Activated T-helper 2 cell treated with anti-CD3 and anti-CD28 coated beads, Interferon-gamma antibody, Interleukin-2, Interleukin-4, amounts not matched to agents 10 μg/mL and 5 μg/mL and 100 μg/mL, durations not matched to agents 14 hours and 24 hours and 36 hours (primary cell): ENCODE results near the gene CD83. TPM values are rescaled to one million over a fixed set of nuclear protein-coding genes. Genes with fewer than 3 reads are reported as not detected.

Source experiments
- DNase-seq: peaks from one replicate; pipeline ENCODE4 v3.0.0; 2021; ENCODE audit warnings: low spot score
- H3K27ac Mint-ChIP-seq: one replicate; pipeline ENCODE4 v1.8.0; 2021; ENCODE audit warnings: mixed read lengths
- H3K27me3 Mint-ChIP-seq: one replicate; pipeline ENCODE4 v1.8.0; 2021; ENCODE audit warnings: low read depth, mixed read lengths
- H3K36me3 Mint-ChIP-seq: one replicate; pipeline ENCODE4 v1.8.0; 2021; ENCODE audit warnings: low read depth, mixed read lengths
- H3K4me1 Mint-ChIP-seq: one replicate; pipeline ENCODE4 v1.8.0; 2021; ENCODE audit warnings: low read depth, mixed read lengths
- H3K4me3 Mint-ChIP-seq: one replicate; pipeline ENCODE4 v1.8.0; 2021; ENCODE audit warnings: low read depth, mild to moderate bottlenecking, moderate library complexity, mixed read lengths
- H3K9me3 Mint-ChIP-seq: one replicate; pipeline ENCODE4 v1.8.0; 2021; ENCODE audit warnings: mixed read lengths
- intact Hi-C: fragments of 100-400 bp; cut with micrococcal nuclease; formaldehyde crosslinking; loops from one replicate; pipeline ENCODE4 v1.15.1; 2023
- total RNA-seq: library from RNA; stranded (reverse); gene quantifications from 2 replicates; pipeline ENCODE4 v1.2.3, GENCODE V29; 2022

CD83 gene
- total RNA-seq, 1 donor from 2014 or later = 145 TPM

DNA sequence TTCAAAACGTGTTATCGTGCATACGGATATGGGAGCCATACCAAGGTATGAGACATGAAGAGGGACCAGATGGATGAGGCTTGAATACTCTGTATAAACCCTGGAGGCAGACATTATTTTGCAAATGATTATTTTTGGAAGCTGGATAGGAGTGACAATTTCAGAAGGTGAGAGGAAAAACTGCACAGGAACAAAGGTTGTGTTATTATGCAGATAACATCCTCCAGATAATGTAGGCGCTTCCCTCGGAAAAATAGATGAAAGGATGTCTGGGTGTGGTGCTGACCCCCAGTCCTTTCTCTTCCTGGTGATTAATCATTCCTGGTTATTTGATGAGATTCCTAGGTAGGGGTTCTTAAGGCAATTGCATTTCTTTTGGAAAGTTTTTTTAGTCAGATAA is 36.4 kb upstream of the CD83 start:
- Mint-ChIP-seq H3K4me1 (peaks cover 28% of the 10 kb centered on the region), H3K36me3 (no peaks in the 10 kb centered on the region), H3K9me3 (no peaks in the 10 kb centered on the region), H3K27ac (no peak overlapping the region), H3K4me3 (no peak overlapping the region), H3K27me3 (no peaks in the 10 kb centered on the region)
- intact Hi-C loops = no loop called here
- no peak for DNase-seq

DNA sequence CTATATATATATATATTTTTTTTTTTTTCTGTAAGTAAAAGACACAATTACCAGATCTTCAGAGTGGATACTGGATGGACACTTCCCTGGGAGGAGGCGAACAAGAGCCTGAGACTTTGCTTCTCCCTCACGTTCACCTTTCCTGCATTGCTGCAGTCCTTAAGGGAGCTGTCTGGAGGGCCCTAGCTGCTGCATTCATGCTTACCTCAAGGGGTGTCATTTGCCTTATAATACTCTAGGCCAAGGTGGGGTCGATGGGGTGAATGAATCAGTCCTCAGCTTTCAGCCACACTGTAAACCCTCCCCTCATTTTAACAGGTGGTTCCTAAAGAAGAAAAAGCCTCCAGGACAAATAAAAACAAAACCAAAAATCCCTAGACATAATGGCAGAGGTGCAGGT is 34.8 kb upstream of the CD83 start:
- peaks cover 21% of the 10 kb centered on the region for H3K4me1 Mint-ChIP-seq
- H3K27me3 Mint-ChIP-seq = peaks cover 4% of the 10 kb centered on the region
- H3K4me3 Mint-ChIP-seq = no peak overlapping the region
- no peak overlapping the region for H3K27ac Mint-ChIP-seq
- intact Hi-C loops = no loop called here
- no peak for DNase-seq
- no peaks in the 10 kb centered on the region for H3K36me3 Mint-ChIP-seq
- H3K9me3 Mint-ChIP-seq = no peaks in the 10 kb centered on the region

DNA sequence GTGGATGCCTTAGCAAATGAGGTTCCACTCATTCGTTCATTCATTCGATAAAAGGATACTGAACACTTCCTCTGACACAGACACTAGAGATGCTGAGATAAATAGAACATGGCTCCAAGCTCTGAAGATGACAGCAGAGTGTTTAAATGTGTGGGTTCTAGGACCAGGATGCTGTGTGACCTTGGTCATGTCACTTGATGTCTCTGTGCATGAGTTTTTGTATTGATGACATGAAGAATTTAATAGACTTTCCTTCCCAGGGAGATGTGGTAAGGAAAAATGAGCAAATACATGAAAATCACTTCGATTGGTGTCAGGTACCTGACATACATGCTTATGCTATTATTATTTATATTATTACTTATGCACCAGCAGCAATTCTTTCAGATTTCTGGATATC is 34.3 kb upstream of the CD83 start:
- peaks cover 4% of the 10 kb centered on the region for H3K27me3 Mint-ChIP-seq
- no peak for DNase-seq
- H3K4me1 Mint-ChIP-seq = peaks cover 19% of the 10 kb centered on the region
- no peak overlapping the region for H3K27ac Mint-ChIP-seq
- H3K4me3 Mint-ChIP-seq = no peak overlapping the region
- intact Hi-C loops = no loop called here
- H3K9me3 Mint-ChIP-seq = no peaks in the 10 kb centered on the region
- no peaks in the 10 kb centered on the region for H3K36me3 Mint-ChIP-seq

DNA sequence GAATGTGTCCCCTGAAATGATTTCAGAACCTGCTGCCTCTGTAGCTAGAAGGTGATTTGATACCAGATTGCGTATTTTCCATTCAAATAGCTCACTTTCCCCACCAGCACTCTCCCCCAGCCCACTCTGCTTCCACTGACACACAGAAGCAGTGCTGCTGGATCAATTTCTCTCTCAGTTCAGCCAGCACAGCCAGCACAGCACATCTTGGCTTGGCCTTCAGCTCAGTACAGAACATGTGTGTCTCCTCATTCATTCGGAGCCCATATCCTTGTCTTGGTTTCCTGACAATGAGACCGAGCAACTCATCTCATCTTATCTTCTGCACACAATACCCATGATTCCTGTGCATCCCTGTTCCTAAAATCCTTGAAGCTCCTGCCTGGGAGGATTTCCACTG is 33.8 kb upstream of the CD83 start:
- intact Hi-C loops = no loop called here
- Mint-ChIP-seq H3K4me3 (no peak overlapping the region), H3K9me3 (no peaks in the 10 kb centered on the region), H3K36me3 (no peaks in the 10 kb centered on the region), H3K27ac (no peak overlapping the region), H3K27me3 (peaks cover 4% of the 10 kb centered on the region), H3K4me1 (peaks cover 23% of the 10 kb centered on the region)
- DNase-seq = no peak

DNA sequence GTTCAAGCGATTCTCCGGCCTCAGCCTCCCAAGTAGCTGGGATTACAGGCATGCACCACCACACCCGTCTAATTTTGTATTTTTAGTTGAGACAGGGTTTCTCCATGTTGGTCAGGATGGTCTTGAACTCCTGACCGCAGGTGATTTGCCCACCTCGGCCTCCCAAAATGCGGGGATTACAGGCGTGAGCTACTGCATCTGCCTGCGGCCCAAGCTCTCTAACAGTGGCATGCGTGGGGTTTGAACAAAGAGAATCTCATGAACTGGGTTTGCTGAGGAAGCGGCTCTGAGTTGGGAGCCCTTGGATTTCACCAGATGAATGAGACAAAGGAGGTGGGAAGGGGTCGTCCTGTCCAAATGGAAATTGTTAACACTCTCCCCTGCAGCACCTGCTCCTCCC is 33.2 kb upstream of the CD83 start:
- peaks cover 23% of the 10 kb centered on the region for H3K4me1 Mint-ChIP-seq
- H3K27me3 Mint-ChIP-seq = peaks cover 4% of the 10 kb centered on the region
- no peaks in the 10 kb centered on the region for H3K36me3 Mint-ChIP-seq
- H3K27ac Mint-ChIP-seq = no peak overlapping the region
- no peak for DNase-seq
- no peak overlapping the region for H3K4me3 Mint-ChIP-seq
- no peaks in the 10 kb centered on the region for H3K9me3 Mint-ChIP-seq
- intact Hi-C loops = no loop called here

DNA sequence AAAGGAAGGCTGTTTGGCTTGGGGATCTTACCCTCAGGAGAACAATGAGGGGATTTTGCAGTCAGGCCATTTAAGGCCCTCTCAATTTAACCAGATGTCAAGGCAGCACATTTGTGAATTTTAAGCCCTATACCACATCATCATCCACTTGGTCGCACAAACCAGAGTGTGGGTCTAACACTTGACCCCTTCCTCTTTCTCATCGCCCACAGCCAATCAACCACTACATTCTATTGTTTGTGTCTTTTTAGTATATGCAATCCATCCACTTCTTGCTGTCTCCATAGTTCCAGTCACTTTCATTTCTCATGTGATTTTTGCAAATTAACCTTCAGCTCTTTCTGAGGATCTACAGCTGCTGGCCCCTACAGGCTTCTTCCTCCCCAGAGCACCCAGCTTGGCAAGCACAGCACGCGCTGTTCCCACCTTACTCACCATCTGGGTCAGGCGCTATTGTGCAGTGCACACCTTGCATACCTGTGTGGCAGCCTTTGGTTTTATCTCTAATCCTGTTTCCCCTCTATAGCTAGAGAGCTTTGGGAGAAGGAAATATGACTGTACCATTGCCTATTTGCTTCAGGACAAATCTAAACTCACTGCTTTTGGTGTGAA is 32.3 kb upstream of the CD83 start:
- H3K9me3 Mint-ChIP-seq = no peaks in the 10 kb centered on the region
- H3K4me1 Mint-ChIP-seq = peaks cover 21% of the 10 kb centered on the region
- peaks cover 4% of the 10 kb centered on the region for H3K36me3 Mint-ChIP-seq
- H3K27me3 Mint-ChIP-seq = peaks cover 4% of the 10 kb centered on the region
- intact Hi-C loops = loop anchor here (1.0 kb wide), 1 partner anchor 11 kb away; no protein-coding TSS in a partner anchor
- H3K4me3 Mint-ChIP-seq = no peak overlapping the region
- H3K27ac Mint-ChIP-seq = no peak overlapping the region
- no peak for DNase-seq

DNA sequence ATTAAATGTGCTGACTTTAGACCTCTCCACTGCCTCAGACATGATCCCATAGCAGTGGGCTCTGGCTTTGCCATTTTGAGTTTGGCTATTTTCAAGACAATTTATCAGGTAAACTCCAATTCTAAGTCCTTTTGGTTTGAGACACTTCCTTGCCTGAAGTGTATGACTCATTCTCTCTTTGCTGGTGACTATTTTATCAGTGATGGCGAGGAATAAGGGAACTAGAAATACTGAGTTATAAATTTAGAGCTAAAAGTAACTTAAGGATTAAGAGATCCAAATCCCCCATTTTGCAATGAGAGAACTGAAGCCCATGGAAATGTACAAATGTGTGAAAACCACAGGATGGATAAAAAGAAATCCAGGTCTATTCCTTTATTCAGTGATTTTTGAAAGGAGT is 30.9 kb upstream of the CD83 start:
- intact Hi-C loops = no loop called here
- H3K27ac Mint-ChIP-seq = no peak overlapping the region
- no peak overlapping the region for H3K4me3 Mint-ChIP-seq
- H3K9me3 Mint-ChIP-seq = no peaks in the 10 kb centered on the region
- H3K36me3 Mint-ChIP-seq = peaks cover 4% of the 10 kb centered on the region
- H3K4me1 Mint-ChIP-seq = peaks cover 27% of the 10 kb centered on the region
- H3K27me3 Mint-ChIP-seq = peaks cover 4% of the 10 kb centered on the region
- DNase-seq = no peak

DNA sequence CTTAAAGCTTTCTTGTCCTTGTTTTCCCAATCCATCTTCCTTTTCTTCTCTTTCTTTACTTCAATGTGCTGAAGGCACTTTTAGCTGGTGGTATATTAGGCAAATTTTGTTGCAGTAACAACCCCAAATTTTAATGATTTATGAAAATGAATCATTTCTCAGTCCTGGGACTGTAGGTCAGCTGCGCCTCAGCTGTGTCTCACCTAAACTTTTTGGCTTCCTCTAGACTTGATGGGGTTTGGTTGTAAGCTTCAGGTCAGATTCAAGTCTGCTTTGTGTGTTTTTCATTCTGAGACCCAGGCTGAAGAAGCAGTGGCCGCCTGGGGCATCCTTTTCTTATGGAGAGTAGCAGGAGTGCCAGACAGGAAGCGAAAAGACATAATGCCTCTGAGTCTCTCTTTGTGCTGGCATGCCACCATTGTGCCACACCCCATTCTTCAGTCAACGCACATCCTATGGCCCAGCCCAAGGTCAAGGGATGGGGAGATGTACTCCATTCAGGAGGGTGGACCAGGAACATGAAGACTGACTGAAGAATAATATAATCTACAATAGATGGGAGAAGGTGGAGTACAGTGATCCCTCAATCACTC is 28.9 kb upstream of the CD83 start:
- intact Hi-C loops = loop anchor here (1.0 kb wide), 1 partner anchor 9 kb away; no protein-coding TSS in a partner anchor
- Mint-ChIP-seq H3K9me3 (no peaks in the 10 kb centered on the region), H3K27ac (no peak overlapping the region), H3K36me3 (peaks cover 4% of the 10 kb centered on the region), H3K27me3 (peaks cover 4% of the 10 kb centered on the region), H3K4me1 (peaks cover 34% of the 10 kb centered on the region), H3K4me3 (no peak overlapping the region)
- no peak for DNase-seq

DNA sequence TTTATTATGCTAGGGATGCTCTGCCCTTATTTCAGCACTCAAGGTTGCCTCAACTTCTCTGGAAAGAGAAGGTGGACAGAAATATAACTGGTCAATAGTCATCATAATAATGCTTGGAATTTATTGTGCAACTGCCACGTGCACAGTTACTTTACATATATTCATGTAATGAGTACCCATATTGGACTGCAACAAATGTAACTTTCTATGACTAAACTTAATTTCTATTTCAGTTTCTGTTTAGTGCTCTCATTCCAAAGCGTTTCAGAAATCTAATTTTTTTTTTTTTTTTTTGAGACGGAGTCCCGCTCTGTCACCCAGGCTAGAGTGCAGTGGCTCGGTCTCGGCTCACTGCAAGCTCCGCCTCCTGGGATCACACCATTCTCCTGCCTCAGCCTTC is 28.3 kb upstream of the CD83 start:
- no peak overlapping the region for H3K27ac Mint-ChIP-seq
- H3K4me3 Mint-ChIP-seq = no peak overlapping the region
- peaks cover 4% of the 10 kb centered on the region for H3K27me3 Mint-ChIP-seq
- H3K9me3 Mint-ChIP-seq = no peaks in the 10 kb centered on the region
- no peak for DNase-seq
- peaks cover 4% of the 10 kb centered on the region for H3K36me3 Mint-ChIP-seq
- H3K4me1 Mint-ChIP-seq = peaks cover 39% of the 10 kb centered on the region
- intact Hi-C loops = loop anchor here (1.0 kb wide), 1 partner anchor 10 kb away; no protein-coding TSS in a partner anchor

DNA sequence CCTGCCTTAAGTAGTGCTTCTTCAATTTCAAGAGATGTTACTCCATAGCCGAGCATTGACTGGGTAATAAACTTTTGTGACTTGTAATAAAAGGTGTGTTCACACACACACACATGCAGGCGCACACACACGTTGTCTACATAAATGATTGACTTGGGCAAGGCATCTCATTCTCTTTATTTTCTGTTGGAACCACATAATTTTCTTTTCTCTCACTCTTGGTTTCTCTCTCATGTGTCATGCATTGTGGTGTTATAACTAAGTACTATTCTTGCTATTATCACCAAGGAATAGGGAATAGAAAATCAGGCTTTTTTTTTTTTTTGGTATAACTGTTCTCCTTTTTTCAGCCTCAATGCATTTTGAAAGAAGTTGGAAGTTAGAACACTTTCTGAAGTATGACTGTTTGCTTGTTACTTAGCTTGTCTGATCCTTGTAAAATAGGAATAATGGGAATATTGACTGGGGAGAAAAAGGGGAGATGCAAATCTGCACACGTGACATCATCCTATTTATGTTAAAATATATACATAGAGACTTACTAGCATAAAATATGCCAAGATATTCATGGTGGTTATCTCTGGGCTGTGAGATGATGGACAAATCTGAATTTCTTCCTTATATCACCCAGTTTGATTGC is 26.1 kb upstream of the CD83 start:
- H3K4me3 Mint-ChIP-seq = no peak overlapping the region
- peak overlapping the region; percentile 40 for H3K27ac Mint-ChIP-seq
- intact Hi-C loops = loop anchor here (1.0 kb wide), 2 partner anchors 16 to 23 kb away; no protein-coding TSS in a partner anchor
- H3K9me3 Mint-ChIP-seq = no peaks in the 10 kb centered on the region
- H3K4me1 Mint-ChIP-seq = peaks cover 54% of the 10 kb centered on the region
- peaks cover 4% of the 10 kb centered on the region for H3K36me3 Mint-ChIP-seq
- DNase-seq = no peak
- H3K27me3 Mint-ChIP-seq = peaks cover 4% of the 10 kb centered on the region

DNA sequence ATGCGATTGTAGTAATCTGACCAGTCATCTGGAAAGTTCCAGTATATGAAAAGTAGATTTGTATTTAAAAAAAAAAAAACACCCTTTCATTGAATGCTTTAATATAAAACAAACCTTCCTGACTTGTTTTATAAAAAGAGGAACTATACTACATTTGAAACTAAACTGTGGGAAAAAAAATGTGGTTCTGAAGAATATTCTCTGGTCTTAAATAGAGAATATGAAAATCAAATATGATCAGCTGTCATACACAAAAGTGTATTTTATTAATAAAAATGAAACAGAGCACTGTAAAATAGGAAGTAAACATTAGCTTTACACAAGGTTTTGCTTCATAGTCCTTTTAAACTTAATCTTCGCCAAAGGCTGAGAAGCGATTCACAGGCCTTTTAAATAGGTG is 25.3 kb upstream of the CD83 start:
- intact Hi-C loops = no loop called here
- Mint-ChIP-seq H3K4me3 (no peak overlapping the region), H3K27me3 (no peaks in the 10 kb centered on the region), H3K4me1 (peaks cover 52% of the 10 kb centered on the region), H3K36me3 (peaks cover 4% of the 10 kb centered on the region), H3K27ac (no peak overlapping the region), H3K9me3 (no peaks in the 10 kb centered on the region)
- no peak for DNase-seq

DNA sequence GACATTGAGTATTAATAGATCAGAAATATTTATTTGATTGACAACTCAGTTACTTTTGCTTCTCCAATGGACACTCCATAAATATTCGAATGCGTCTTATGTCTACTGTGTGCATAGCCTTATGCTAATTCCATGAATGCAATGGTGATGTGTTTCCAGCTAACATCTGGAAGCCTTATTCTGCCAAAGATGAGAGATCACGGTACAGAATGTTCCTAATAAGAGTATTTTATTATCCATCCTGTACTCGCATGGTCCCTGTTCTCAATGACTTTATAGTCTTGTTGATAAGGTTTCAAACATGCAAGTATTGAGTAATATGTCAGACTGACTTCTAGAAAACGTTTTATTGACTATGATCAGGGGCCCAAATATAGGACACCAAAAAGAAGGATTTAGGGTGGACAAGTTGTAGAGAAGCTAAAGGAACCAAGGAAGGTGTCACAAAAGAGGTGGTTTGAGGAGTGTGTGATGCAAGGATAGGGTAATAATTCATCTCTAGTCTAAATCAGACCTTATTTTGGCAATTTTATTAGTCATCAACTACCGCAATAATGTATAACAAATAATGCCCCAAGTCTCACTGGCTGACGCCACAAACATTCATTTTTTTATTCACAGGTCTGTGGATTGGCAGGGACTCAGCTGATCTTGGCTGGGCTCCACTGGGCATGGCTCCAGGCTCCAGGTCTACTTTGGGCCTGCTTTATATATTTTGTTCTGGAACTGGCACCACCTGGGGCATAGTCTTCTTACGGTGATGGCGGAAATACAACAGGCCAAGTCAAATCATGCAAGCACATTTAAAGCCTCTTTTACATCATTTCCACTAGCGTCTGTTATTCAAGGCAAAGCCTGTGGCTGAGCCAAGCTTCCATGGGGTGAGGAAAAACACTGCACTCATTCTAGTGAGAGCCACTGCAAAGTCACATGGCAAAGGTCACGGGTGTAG is 24.5 kb upstream of the CD83 start:
- peaks cover 51% of the 10 kb centered on the region for H3K4me1 Mint-ChIP-seq
- intact Hi-C loops = no loop called here
- no peaks in the 10 kb centered on the region for H3K27me3 Mint-ChIP-seq
- no peaks in the 10 kb centered on the region for H3K9me3 Mint-ChIP-seq
- H3K36me3 Mint-ChIP-seq = peaks cover 4% of the 10 kb centered on the region
- DNase-seq = no peak
- peak overlapping the region; percentile 71 for H3K27ac Mint-ChIP-seq
- H3K4me3 Mint-ChIP-seq = no peak overlapping the region
